GM23338 (cell line): ENCODE results near the gene CACNA2D1.

Source experiments
- EZH2 ChIP-seq: fragments of 200-600 bp; sonication (generic); IDR thresholded peaks from one replicate; pipeline ENCODE4 v1.8.0; 2017; ENCODE audit warnings: antibody characterized with exemption, mild to moderate bottlenecking, low read depth; ENCODE audit not compliant: unreplicated experiment
- EZH2phosphoT487 ChIP-seq: fragments of 200-600 bp; sonication (generic); IDR thresholded peaks from one replicate; pipeline ENCODE4 v1.8.1; 2018; ENCODE audit warnings: antibody characterized with exemption; ENCODE audit not compliant: unreplicated experiment
- REST ChIP-seq: IDR thresholded peaks from one replicate; pipeline ENCODE4 v1.6.1; 2018; ENCODE audit warnings: antibody characterized with exemption; ENCODE audit not compliant: unreplicated experiment
- TF ChIP-seq, protein P1 (sequence below), 2 experiments: fragments of 200-600 bp in 1 of 2; sonication (generic) in 1 of 2; conservative IDR thresholded peaks; 2 replicates each; pipeline versions ENCODE4 v1.5.1 to v1.6.1; 2016 to 2017; ENCODE audit warnings: antibody characterized with exemption in 2 of 2, low read depth in 2 of 2, mild to moderate bottlenecking in 2 of 2, moderate library complexity in 1 of 2

GRCh38 chr7:82291931-82292330 lies 151.6 kb downstream of the CACNA2D1 start:
- TF ChIP-seq REST (no peak), EZH2 (no peak), EZH2phosphoT487 (no peak)
- TF ChIP-seq, protein P1, sequence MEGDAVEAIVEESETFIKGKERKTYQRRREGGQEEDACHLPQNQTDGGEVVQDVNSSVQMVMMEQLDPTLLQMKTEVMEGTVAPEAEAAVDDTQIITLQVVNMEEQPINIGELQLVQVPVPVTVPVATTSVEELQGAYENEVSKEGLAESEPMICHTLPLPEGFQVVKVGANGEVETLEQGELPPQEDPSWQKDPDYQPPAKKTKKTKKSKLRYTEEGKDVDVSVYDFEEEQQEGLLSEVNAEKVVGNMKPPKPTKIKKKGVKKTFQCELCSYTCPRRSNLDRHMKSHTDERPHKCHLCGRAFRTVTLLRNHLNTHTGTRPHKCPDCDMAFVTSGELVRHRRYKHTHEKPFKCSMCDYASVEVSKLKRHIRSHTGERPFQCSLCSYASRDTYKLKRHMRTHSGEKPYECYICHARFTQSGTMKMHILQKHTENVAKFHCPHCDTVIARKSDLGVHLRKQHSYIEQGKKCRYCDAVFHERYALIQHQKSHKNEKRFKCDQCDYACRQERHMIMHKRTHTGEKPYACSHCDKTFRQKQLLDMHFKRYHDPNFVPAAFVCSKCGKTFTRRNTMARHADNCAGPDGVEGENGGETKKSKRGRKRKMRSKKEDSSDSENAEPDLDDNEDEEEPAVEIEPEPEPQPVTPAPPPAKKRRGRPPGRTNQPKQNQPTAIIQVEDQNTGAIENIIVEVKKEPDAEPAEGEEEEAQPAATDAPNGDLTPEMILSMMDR (conservative IDR thresholded peaks at IDR 0.05; ENCODE audit: low read depth in 2 of 2): no peak
